Measurements from ENCODE around the gene TNIP1.

Gene TNIP1

DNA sequence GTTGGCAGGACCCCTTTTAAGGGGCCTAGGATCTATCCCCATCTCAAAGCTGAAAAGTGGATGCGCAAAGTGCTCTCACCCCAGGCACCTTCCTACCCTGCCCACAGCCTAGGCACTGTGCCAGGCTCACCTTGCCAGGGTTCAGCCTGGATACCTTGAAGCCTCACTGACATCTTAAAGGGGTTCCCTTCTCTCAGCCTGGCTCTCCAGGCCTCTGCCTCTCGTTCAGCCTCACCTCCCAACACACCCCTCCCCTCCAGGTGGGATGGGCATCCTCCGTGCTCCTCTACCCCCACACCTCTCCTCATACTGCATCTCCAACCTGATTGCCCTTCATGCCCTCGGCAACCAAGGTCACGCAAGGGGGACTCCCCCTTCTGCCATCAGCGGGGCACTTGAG, 25.5 kb downstream of the TNIP1 start:
- no peak overlapping the region for H3K4me2 ChIP-seq (ENCODE audit: insufficient read depth, low read length)
- no peak for DNase-seq
- H3K9ac ChIP-seq (ENCODE audit: low read depth, low read length) = no peak overlapping the region
- no peak for ATAC-seq (ENCODE audit: insufficient read depth, low read depth)
- H3K36me3 ChIP-seq (ENCODE audit: insufficient read depth, low read length) = peaks cover 91% of the 10 kb centered on the region
- H4K20me1 ChIP-seq (ENCODE audit: insufficient read depth, low read length) = peaks cover 12% of the 10 kb centered on the region; the same call in 1 of the 2 replicates
- no peaks in the 10 kb centered on the region for H3K4me1 ChIP-seq (ENCODE audit: insufficient read depth, low read length)
- no peaks in the 10 kb centered on the region for H3K27me3 ChIP-seq (ENCODE audit: insufficient read depth, low read length, poor library complexity)
- no peak overlapping the region for H3K27ac ChIP-seq (ENCODE audit: low read length)
- H3K4me3 ChIP-seq (ENCODE audit: low read depth in 1 of 2, low read length in 2 of 2) = no peak overlapping the region
- H3K79me2 ChIP-seq (ENCODE audit: insufficient read depth, low read length) = no peaks in the 10 kb centered on the region
- no peaks in the 10 kb centered on the region for H3K9me3 ChIP-seq (ENCODE audit: insufficient read depth, low read length, severe bottlenecking)
- TF ChIP-seq, protein P1, sequence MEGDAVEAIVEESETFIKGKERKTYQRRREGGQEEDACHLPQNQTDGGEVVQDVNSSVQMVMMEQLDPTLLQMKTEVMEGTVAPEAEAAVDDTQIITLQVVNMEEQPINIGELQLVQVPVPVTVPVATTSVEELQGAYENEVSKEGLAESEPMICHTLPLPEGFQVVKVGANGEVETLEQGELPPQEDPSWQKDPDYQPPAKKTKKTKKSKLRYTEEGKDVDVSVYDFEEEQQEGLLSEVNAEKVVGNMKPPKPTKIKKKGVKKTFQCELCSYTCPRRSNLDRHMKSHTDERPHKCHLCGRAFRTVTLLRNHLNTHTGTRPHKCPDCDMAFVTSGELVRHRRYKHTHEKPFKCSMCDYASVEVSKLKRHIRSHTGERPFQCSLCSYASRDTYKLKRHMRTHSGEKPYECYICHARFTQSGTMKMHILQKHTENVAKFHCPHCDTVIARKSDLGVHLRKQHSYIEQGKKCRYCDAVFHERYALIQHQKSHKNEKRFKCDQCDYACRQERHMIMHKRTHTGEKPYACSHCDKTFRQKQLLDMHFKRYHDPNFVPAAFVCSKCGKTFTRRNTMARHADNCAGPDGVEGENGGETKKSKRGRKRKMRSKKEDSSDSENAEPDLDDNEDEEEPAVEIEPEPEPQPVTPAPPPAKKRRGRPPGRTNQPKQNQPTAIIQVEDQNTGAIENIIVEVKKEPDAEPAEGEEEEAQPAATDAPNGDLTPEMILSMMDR (IDR thresholded peaks at IDR 0.05; ENCODE audit: borderline replicate concordance, extremely low read depth, low read length, poor library complexity, severe bottlenecking) = no peak
- no peak for TF ChIP-seq EZH2 (IDR thresholded peaks at IDR 0.05; ENCODE audit: borderline replicate concordance, low read depth, low read length, severe bottlenecking)
- H2AFZ ChIP-seq (ENCODE audit: low read depth, low read length) = no peak overlapping the region

DNA sequence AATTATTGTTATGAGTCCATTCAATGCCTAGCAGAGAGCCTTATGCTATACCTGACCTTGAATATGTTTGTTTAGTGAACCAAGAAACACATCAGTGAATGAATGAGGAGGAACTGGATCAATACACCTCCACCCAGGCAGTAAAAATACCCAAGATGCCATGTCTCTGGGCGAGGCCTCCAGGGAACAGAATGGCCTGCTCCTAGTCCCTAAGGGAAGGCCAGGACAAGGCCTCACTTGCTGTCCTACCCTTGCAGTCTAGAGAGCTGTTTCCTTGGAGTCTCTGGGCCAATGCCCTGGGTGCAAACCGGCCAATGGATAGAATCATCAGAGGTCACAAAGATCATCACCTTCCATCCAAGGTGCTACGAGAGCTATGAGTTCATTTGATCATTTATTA, 26.1 kb downstream of the TNIP1 start:
- no peaks in the 10 kb centered on the region for H3K79me2 ChIP-seq (ENCODE audit: insufficient read depth, low read length)
- DNase-seq (no peak), ATAC-seq (ENCODE audit: insufficient read depth, low read depth) (no peak)
- H3K36me3 ChIP-seq (ENCODE audit: insufficient read depth, low read length) = peaks cover 90% of the 10 kb centered on the region
- no peaks in the 10 kb centered on the region for H3K4me1 ChIP-seq (ENCODE audit: insufficient read depth, low read length)
- no peak overlapping the region for H3K9ac ChIP-seq (ENCODE audit: low read depth, low read length)
- no peaks in the 10 kb centered on the region for H3K27me3 ChIP-seq (ENCODE audit: insufficient read depth, low read length, poor library complexity)
- no peak overlapping the region for H2AFZ ChIP-seq (ENCODE audit: low read depth, low read length)
- H3K4me2 ChIP-seq (ENCODE audit: insufficient read depth, low read length) = no peak overlapping the region
- no peaks in the 10 kb centered on the region for H3K9me3 ChIP-seq (ENCODE audit: insufficient read depth, low read length, severe bottlenecking)
- peaks cover 12% of the 10 kb centered on the region; the same call in 1 of the 2 replicates for H4K20me1 ChIP-seq (ENCODE audit: insufficient read depth, low read length)
- no peak overlapping the region for H3K4me3 ChIP-seq (ENCODE audit: low read depth in 1 of 2, low read length in 2 of 2)
- TF ChIP-seq, protein P1 (IDR thresholded peaks at IDR 0.05; ENCODE audit: borderline replicate concordance, extremely low read depth, low read length, poor library complexity, severe bottlenecking) = no peak
- no peak for TF ChIP-seq EZH2 (IDR thresholded peaks at IDR 0.05; ENCODE audit: borderline replicate concordance, low read depth, low read length, severe bottlenecking)
- no peak overlapping the region for H3K27ac ChIP-seq (ENCODE audit: low read length)

- no peak overlapping the region for H3K27ac ChIP-seq (ENCODE audit: low read length)
- H4K20me1 ChIP-seq (ENCODE audit: insufficient read depth, low read length) = peaks cover 12% of the 10 kb centered on the region; the same call in 1 of the 2 replicates
- no peak overlapping the region for H3K4me2 ChIP-seq (ENCODE audit: insufficient read depth, low read length)
- H3K9ac ChIP-seq (ENCODE audit: low read depth, low read length) = no peak overlapping the region
- DNase-seq (no peak), ATAC-seq (ENCODE audit: insufficient read depth, low read depth) (no peak)
- no peak overlapping the region for H3K4me3 ChIP-seq (ENCODE audit: low read depth in 1 of 2, low read length in 2 of 2)
- no peaks in the 10 kb centered on the region for H3K79me2 ChIP-seq (ENCODE audit: insufficient read depth, low read length)
- H2AFZ ChIP-seq (ENCODE audit: low read depth, low read length) = no peak overlapping the region
- no peaks in the 10 kb centered on the region for H3K4me1 ChIP-seq (ENCODE audit: insufficient read depth, low read length)
- H3K27me3 ChIP-seq (ENCODE audit: insufficient read depth, low read length, poor library complexity) = no peaks in the 10 kb centered on the region
- H3K36me3 ChIP-seq (ENCODE audit: insufficient read depth, low read length) = peaks cover 90% of the 10 kb centered on the region
- TF ChIP-seq EZH2 (IDR thresholded peaks at IDR 0.05; ENCODE audit: borderline replicate concordance, low read depth, low read length, severe bottlenecking) = no peak
- no peaks in the 10 kb centered on the region for H3K9me3 ChIP-seq (ENCODE audit: insufficient read depth, low read length, severe bottlenecking)
Observed at GRCh38 chr5:151053796-151054462, 26.9 kb downstream of the TNIP1 start.

GRCh38 chr5:151052836-151053235, 28.0 kb downstream of the TNIP1 start:
- Histone ChIP-seq H3K4me3 (ENCODE audit: low read depth in 1 of 2, low read length in 2 of 2) (no peak overlapping the region), H3K27me3 (ENCODE audit: insufficient read depth, low read length, poor library complexity) (no peaks in the 10 kb centered on the region), H3K79me2 (ENCODE audit: insufficient read depth, low read length) (no peaks in the 10 kb centered on the region), H3K27ac (ENCODE audit: low read length) (no peak overlapping the region), H2AFZ (ENCODE audit: low read depth, low read length) (no peak overlapping the region), H3K9ac (ENCODE audit: low read depth, low read length) (no peak overlapping the region), H4K20me1 (ENCODE audit: insufficient read depth, low read length) (peaks cover 12% of the 10 kb centered on the region; the same call in 1 of the 2 replicates), H3K4me1 (ENCODE audit: insufficient read depth, low read length) (no peaks in the 10 kb centered on the region), H3K9me3 (ENCODE audit: insufficient read depth, low read length, severe bottlenecking) (no peaks in the 10 kb centered on the region), H3K36me3 (ENCODE audit: insufficient read depth, low read length) (peaks cover 90% of the 10 kb centered on the region), H3K4me2 (ENCODE audit: insufficient read depth, low read length) (no peak overlapping the region)
- ATAC-seq (ENCODE audit: insufficient read depth, low read depth) = no peak
- DNase-seq = no peak
- TF ChIP-seq, protein P1 (IDR thresholded peaks at IDR 0.05; ENCODE audit: borderline replicate concordance, extremely low read depth, low read length, poor library complexity, severe bottlenecking) = no peak
- TF ChIP-seq EZH2 (IDR thresholded peaks at IDR 0.05; ENCODE audit: borderline replicate concordance, low read depth, low read length, severe bottlenecking) = no peak

Measured in DND-41 (cell line).